ENCODE measurements around the gene CFAP65.

GRCh38 chr2:219081701-219082331 is 40.5 kb upstream of the CFAP65 start:
- TF ChIP-seq CTCF (IDR thresholded peaks at IDR 0.05) = no peak
- TF ChIP-seq POLR2A (IDR thresholded peaks at IDR 0.05; ENCODE audit: low read depth) = no peak
- TF ChIP-seq POLR2AphosphoS5 (IDR thresholded peaks at IDR 0.05) = no peak
- TF ChIP-seq EP300 (IDR thresholded peaks at IDR 0.05) = no peak
